ENCODE data around the gene RFX7. TPM values are rescaled to one million over a fixed set of nuclear protein-coding genes. Genes with fewer than 3 reads are reported as not detected.

The RFX7 gene
- total RNA-seq, 2 experiments from 2014 or later = 22.5 to 23.6 TPM

DNA sequence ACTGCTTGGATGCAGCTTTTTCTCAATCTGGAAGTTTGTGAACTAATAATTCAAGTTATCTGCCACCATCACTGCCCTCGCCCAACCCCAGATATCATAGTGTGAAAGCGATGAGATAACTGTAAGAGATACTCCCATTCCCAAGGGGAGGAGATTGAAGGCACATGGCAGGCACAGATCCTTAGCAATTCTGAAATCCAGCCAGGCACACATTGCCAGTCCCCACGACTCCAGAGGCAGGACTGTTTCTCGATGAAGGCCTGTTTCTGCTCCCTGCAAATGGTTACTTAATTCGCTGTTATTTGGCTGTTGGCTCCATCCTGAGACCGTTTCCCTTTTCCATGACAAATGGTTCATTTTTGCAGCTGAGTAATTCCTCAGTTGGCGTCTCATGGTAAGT, 187.1 kb downstream of the RFX7 start:
- no peaks in the 10 kb centered on the region for H3K4me1 ChIP-seq (ENCODE audit: insufficient read depth, low read length)
- no peaks in the 10 kb centered on the region for H3K4me1 Mint-ChIP-seq (ENCODE audit: low read depth)
- H3K27ac ChIP-seq (ENCODE audit: low read depth in 1 of 2, low read length in 2 of 2) = no peak overlapping the region
- H3K27me3 Mint-ChIP-seq = no peaks in the 10 kb centered on the region
- POLR2A ChIA-PET = no interaction called here
- H3K9me3 Mint-ChIP-seq = no peaks in the 10 kb centered on the region
- CTCF ChIA-PET = no interaction called here
- intact Hi-C loops (cut with DNase I, micrococcal nuclease) = loop anchor here in 1 of 2 experiments (10.0 kb wide), 1 partner anchor 188 kb away; the partner anchor contains the start of gene RFX7
- TF ChIP-seq, protein P1, sequence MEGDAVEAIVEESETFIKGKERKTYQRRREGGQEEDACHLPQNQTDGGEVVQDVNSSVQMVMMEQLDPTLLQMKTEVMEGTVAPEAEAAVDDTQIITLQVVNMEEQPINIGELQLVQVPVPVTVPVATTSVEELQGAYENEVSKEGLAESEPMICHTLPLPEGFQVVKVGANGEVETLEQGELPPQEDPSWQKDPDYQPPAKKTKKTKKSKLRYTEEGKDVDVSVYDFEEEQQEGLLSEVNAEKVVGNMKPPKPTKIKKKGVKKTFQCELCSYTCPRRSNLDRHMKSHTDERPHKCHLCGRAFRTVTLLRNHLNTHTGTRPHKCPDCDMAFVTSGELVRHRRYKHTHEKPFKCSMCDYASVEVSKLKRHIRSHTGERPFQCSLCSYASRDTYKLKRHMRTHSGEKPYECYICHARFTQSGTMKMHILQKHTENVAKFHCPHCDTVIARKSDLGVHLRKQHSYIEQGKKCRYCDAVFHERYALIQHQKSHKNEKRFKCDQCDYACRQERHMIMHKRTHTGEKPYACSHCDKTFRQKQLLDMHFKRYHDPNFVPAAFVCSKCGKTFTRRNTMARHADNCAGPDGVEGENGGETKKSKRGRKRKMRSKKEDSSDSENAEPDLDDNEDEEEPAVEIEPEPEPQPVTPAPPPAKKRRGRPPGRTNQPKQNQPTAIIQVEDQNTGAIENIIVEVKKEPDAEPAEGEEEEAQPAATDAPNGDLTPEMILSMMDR (IDR thresholded peaks at IDR 0.05) = no peak
- DNase-seq (no peak), ATAC-seq (ENCODE audit: poor library complexity) (no peak)
- H3K9me3 ChIP-seq (ENCODE audit: control insufficient read depth in 1 of 2, insufficient read depth in 1 of 2, low read length in 2 of 2) = no peaks in the 10 kb centered on the region
- no peaks in the 10 kb centered on the region for H3K36me3 ChIP-seq (ENCODE audit: insufficient read depth, low read length)
- H3K4me3 Mint-ChIP-seq = no peak overlapping the region
- H3K36me3 Mint-ChIP-seq (ENCODE audit: low read depth) = no peaks in the 10 kb centered on the region
- no peak overlapping the region for H3K27ac Mint-ChIP-seq
- H3K27me3 ChIP-seq (ENCODE audit: control insufficient read depth in 1 of 2, insufficient read depth in 2 of 2, low read length in 2 of 2) = no peaks in the 10 kb centered on the region
- H3K4me3 ChIP-seq (ENCODE audit: low read length) = no peak overlapping the region

DNA sequence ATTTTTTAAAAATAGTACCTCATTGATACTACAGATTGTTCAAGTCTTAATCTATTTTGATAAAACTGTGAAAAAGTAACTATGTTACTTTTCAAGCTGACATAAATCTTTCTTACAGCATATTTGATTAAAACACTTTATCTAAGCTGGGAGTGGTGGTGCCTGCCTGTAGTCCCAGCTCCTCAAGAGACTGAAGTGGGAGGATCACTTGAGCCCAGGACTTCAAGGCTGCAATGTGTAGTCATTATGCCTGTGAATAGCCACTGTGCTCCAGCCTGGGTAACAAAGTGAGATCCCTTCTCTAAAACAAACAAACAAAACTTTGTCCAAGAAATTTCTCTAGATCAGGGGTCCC, 190.7 kb downstream of the RFX7 start:
- ChIA-PET POLR2A (interaction anchor here (1.3 kb wide), 1 partner anchor 9 kb away, joined by 3 read pairs; no protein-coding TSS in a partner anchor), CTCF (interaction anchor here (0.6 to 2.4 kb wide), 5 partner anchors 11 to 153 kb away, joined by 3 to 6 read pairs (median 3); no protein-coding TSS in a partner anchor)
- Histone ChIP-seq H3K36me3 (ENCODE audit: insufficient read depth, low read length) (no peaks in the 10 kb centered on the region), H3K27me3 (ENCODE audit: control insufficient read depth in 1 of 2, insufficient read depth in 2 of 2, low read length in 2 of 2) (no peaks in the 10 kb centered on the region), H3K9me3 (ENCODE audit: control insufficient read depth in 1 of 2, insufficient read depth in 1 of 2, low read length in 2 of 2) (no peaks in the 10 kb centered on the region), H3K4me1 (ENCODE audit: insufficient read depth, low read length) (no peaks in the 10 kb centered on the region), H3K4me3 (ENCODE audit: low read length) (no peak overlapping the region), H3K27ac (ENCODE audit: low read depth in 1 of 2, low read length in 2 of 2) (no peak overlapping the region)
- H3K27me3 Mint-ChIP-seq = no peaks in the 10 kb centered on the region
- no peaks in the 10 kb centered on the region for H3K4me1 Mint-ChIP-seq (ENCODE audit: low read depth)
- no peak overlapping the region for H3K4me3 Mint-ChIP-seq
- no peak overlapping the region for H3K27ac Mint-ChIP-seq
- H3K9me3 Mint-ChIP-seq = no peaks in the 10 kb centered on the region
- TF ChIP-seq, protein P1 (IDR thresholded peaks at IDR 0.05) = no peak
- H3K36me3 Mint-ChIP-seq (ENCODE audit: low read depth) = no peaks in the 10 kb centered on the region
- ATAC-seq (ENCODE audit: poor library complexity) (no peak), DNase-seq (no peak)
- intact Hi-C loops (cut with DNase I, micrococcal nuclease) = loop anchor here (1.0 to 10.0 kb wide), 6 partner anchors 60 to 405 kb away; partner anchors contain the start of genes NEDD4 (in 1 of the 2) and RFX7 (in 1 of the 2)

DNA sequence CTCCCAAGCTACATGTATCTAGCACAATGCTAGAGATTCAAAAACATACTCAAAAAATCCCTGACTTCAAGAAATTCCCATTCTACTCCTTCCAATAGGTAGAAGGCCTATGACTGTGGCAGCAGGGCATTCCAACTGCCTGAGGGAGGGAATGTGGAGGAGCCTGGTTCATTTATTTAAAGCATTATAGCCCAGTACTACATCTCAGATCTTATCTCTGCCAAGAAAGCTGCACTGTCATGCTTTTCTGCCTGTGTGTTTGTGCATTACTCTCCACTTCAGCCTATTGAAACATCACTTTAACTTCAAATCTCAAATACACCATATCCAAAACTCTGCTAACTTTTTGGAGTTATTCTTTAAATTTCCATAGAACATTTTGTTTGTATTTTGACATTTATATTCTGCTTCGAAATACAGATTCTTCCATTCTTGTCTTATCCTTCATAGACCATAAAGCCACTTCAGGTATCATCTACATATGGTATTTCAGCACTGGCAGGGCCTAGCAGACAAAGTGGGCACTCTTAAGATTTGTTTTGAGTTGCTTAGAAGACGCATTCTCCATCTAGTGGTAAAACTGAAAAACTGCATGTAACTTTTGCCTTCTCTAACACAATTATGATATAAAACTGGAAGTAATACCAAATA, 191.2 kb downstream of the RFX7 start:
- TF ChIP-seq, protein P1 (IDR thresholded peaks at IDR 0.05) = peak; percentile 76
- H3K9me3 Mint-ChIP-seq = no peaks in the 10 kb centered on the region
- Histone ChIP-seq H3K27me3 (ENCODE audit: control insufficient read depth in 1 of 2, insufficient read depth in 2 of 2, low read length in 2 of 2) (no peaks in the 10 kb centered on the region), H3K4me1 (ENCODE audit: insufficient read depth, low read length) (no peaks in the 10 kb centered on the region), H3K9me3 (ENCODE audit: control insufficient read depth in 1 of 2, insufficient read depth in 1 of 2, low read length in 2 of 2) (no peaks in the 10 kb centered on the region), H3K36me3 (ENCODE audit: insufficient read depth, low read length) (no peaks in the 10 kb centered on the region), H3K27ac (ENCODE audit: low read depth in 1 of 2, low read length in 2 of 2) (no peak overlapping the region), H3K4me3 (ENCODE audit: low read length) (no peak overlapping the region)
- peak; percentile 79 for ATAC-seq (ENCODE audit: poor library complexity)
- CTCF ChIA-PET = interaction anchor here (0.8 to 2.4 kb wide), 4 partner anchors 10 to 153 kb away, joined by 3 to 6 read pairs (median 3); no protein-coding TSS in a partner anchor
- no peak overlapping the region for H3K27ac Mint-ChIP-seq
- H3K4me3 Mint-ChIP-seq = no peak overlapping the region
- DNase-seq = peak in 4 of 14 experiments; percentile 13 to 68 (median 58)
- intact Hi-C loops (cut with DNase I, micrococcal nuclease) = loop anchor here (1.0 to 10.0 kb wide), 7 partner anchors 60 to 404 kb away; partner anchors contain the start of genes NEDD4 (in 1 of the 2) and RFX7 (in 1 of the 2)
- H3K36me3 Mint-ChIP-seq (ENCODE audit: low read depth) = no peaks in the 10 kb centered on the region
- POLR2A ChIA-PET = interaction anchor here (1.3 kb wide), 1 partner anchor 8 kb away, joined by 3 read pairs; no protein-coding TSS in a partner anchor
- no peaks in the 10 kb centered on the region for H3K4me1 Mint-ChIP-seq (ENCODE audit: low read depth)
- H3K27me3 Mint-ChIP-seq = no peaks in the 10 kb centered on the region
